A549 (cell line): ENCODE data around the gene GP1BA. TPM values are rescaled to one million over a fixed set of nuclear protein-coding genes. Genes with fewer than 3 reads are reported as not detected.

Experiments
- ATAC-seq, 2 experiments: fragments of 200-7000 bp in 1 of 2; fragments of >200 bp in 1 of 2; cut with Nextera tagmentation in 1 of 2; cut with Tn5 transposase in 1 of 2; 3 replicates each; pipeline versions ENCODE4 v1.8.0 to v1.9.1; 2018 to 2020; ENCODE audit warnings: mild to moderate bottlenecking in 1 of 2, moderate library complexity in 1 of 2
- CTCF ChIA-PET: fragments of 300-600 bp; sonication (Branson Sonifier 250); formaldehyde crosslinking; extraction: SDS; loops from one replicate; lab custom pipeline; 2021; ENCODE audit warnings: antibody characterized with exemption, inconsistent platforms; lab: Yijun Ruan, JAX
- POLR2A ChIA-PET: fragments of 350-600 bp; formaldehyde crosslinking; extraction: SDS; loops from one replicate; lab custom pipeline; 2021; ENCODE audit warnings: antibody characterized with exemption, inconsistent platforms; lab: Yijun Ruan, JAX
- DNase-seq, 2 experiments: peaks; one replicate each; pipeline versions ENCODE4 v3.0.0 to v3.0.0-alpha.2; 2011 to 2016; ENCODE audit warnings: low read depth in 1 of 2, low spot score in 1 of 2
- FAIRE-seq: peaks from 2 replicates; lab custom pipeline; 2011; peaks lifted over from hg19 to GRCh38; lab: Jason Lieb, UNC
- H3K27ac ChIP-seq, 2 experiments: fragments of >200 bp; sonication (Bioruptor Twin); formaldehyde crosslinking; 3 replicates each; pipeline ENCODE4 v1.5.1; 2016 to 2017
- H3K4me1 ChIP-seq: fragments of >200 bp; sonication (Bioruptor Twin); formaldehyde crosslinking; 3 replicates; pipeline ENCODE4 v1.6.1; 2016
- H3K4me2 ChIP-seq: fragments of >200 bp; sonication (Bioruptor Twin); formaldehyde crosslinking; 3 replicates; pipeline ENCODE4 v1.6.1; 2016
- H3K4me3 ChIP-seq: fragments of >200 bp; sonication (Bioruptor Twin); formaldehyde crosslinking; 3 replicates; pipeline ENCODE4 v1.5.1; 2016
- H3K9me3 ChIP-seq: fragments of >200 bp; sonication (Bioruptor Twin); formaldehyde crosslinking; 3 replicates; pipeline ENCODE4 v1.6.1; 2016
- ATOH8 ChIP-seq: fragments of 250-450 bp; sonication (Bioruptor Pico); IDR thresholded peaks from 2 replicates; pipeline ENCODE4 v1.5.0; 2020; ENCODE audit warnings: low read depth, mild to moderate bottlenecking, moderate library complexity
- BHLHE40 ChIP-seq: IDR thresholded peaks from 2 replicates; pipeline ENCODE4 v1.6.1; 2012; ENCODE audit warnings: low read depth, low read length, inconsistent platforms
- CBX8 ChIP-seq: fragments of 200-600 bp; sonication (generic); IDR thresholded peaks from 2 replicates; pipeline ENCODE4 v1.6.1; 2016
- CEBPB ChIP-seq, 2 experiments: fragments of >200 bp in 1 of 2; sonication (Bioruptor Twin) in 1 of 2; formaldehyde crosslinking in 1 of 2; IDR thresholded peaks; 2 replicates each; pipeline ENCODE4 v1.6.1; 2012 to 2016
- CHD2 ChIP-seq: fragments of 150-350 bp; IDR thresholded peaks from 2 replicates; pipeline ENCODE4 v1.6.1; 2014; ENCODE audit warnings: low read length; ENCODE audit not compliant: partially characterized antibody
- E2F6 ChIP-seq: IDR thresholded peaks from 2 replicates; pipeline ENCODE4 v1.6.1; 2012; ENCODE audit warnings: low read depth, borderline replicate concordance
- EHF ChIP-seq: fragments of 250-450 bp; sonication (Bioruptor Pico); IDR thresholded peaks from 2 replicates; pipeline ENCODE4 v1.5.0; 2020; ENCODE audit warnings: mild to moderate bottlenecking
- EHMT2 ChIP-seq: fragments of 200-600 bp; sonication (generic); IDR thresholded peaks from 2 replicates; pipeline ENCODE4 v1.6.1; 2016; ENCODE audit warnings: antibody characterized with exemption, low read depth, mild to moderate bottlenecking, moderate library complexity
- ESRRA ChIP-seq: fragments of 150-350 bp; IDR thresholded peaks from 2 replicates; pipeline ENCODE4 v1.6.1; 2014; ENCODE audit warnings: mild to moderate bottlenecking, low read length, borderline replicate concordance
- FOSB ChIP-seq: fragments of 250-450 bp; sonication (Bioruptor Pico); IDR thresholded peaks from 2 replicates; pipeline ENCODE4 v1.5.0; 2020; ENCODE audit warnings: mild to moderate bottlenecking, moderate library complexity
- FOXS1 ChIP-seq: fragments of 250-450 bp; sonication (Bioruptor Pico); IDR thresholded peaks from 2 replicates; pipeline ENCODE4 v1.5.0; 2020; ENCODE audit warnings: mild to moderate bottlenecking, moderate library complexity
- GATA3 ChIP-seq: IDR thresholded peaks from 2 replicates; pipeline ENCODE4 v1.6.1; 2012; ENCODE audit warnings: borderline replicate concordance
- HDAC2 ChIP-seq: fragments of 200-600 bp; sonication (generic); IDR thresholded peaks from 2 replicates; pipeline ENCODE4 v1.6.1; 2016
- HOXA7 ChIP-seq: fragments of 250-450 bp; sonication (Bioruptor Pico); IDR thresholded peaks from 2 replicates; pipeline ENCODE4 v1.5.0; 2020; ENCODE audit warnings: mild to moderate bottlenecking, moderate library complexity
- HOXB13 ChIP-seq: fragments of 250-450 bp; sonication (Bioruptor Pico); IDR thresholded peaks from 2 replicates; pipeline ENCODE4 v1.5.0; 2020; ENCODE audit warnings: low read depth, mild to moderate bottlenecking, moderate library complexity
- HOXB5 ChIP-seq: fragments of 250-450 bp; sonication (Bioruptor Pico); IDR thresholded peaks from 2 replicates; pipeline ENCODE4 v1.5.0; 2020; ENCODE audit warnings: mild to moderate bottlenecking, moderate library complexity
- MAZ ChIP-seq: fragments of 150-350 bp; IDR thresholded peaks from 2 replicates; pipeline ENCODE4 v1.6.1; 2014; ENCODE audit warnings: antibody characterized with exemption, low read depth, low read length, borderline replicate concordance
- MYC ChIP-seq: IDR thresholded peaks from 2 replicates; pipeline ENCODE4 v1.6.1; 2012; ENCODE audit warnings: mild to moderate bottlenecking, inconsistent platforms, low read length, improper control_type of control experiment, borderline replicate concordance
- PHF8 ChIP-seq: fragments of 200-600 bp; sonication (generic); IDR thresholded peaks from 2 replicates; pipeline ENCODE4 v1.6.1; 2016; ENCODE audit warnings: low read depth, mild to moderate bottlenecking, antibody characterized with exemption, moderate library complexity, borderline replicate concordance
- POLR2A ChIP-seq: IDR thresholded peaks from 2 replicates; pipeline ENCODE4 v1.6.1; 2012; ENCODE audit warnings: mild to moderate bottlenecking, low read length
- POLR2AphosphoS2 ChIP-seq: conservative IDR thresholded peaks from 2 replicates; pipeline ENCODE4 v1.6.1; 2012; ENCODE audit warnings: low read length, improper control_type of control experiment, inconsistent platforms
- RARB ChIP-seq: fragments of 250-450 bp; sonication (Bioruptor Pico); IDR thresholded peaks from 2 replicates; pipeline ENCODE4 v1.8.0; 2021; ENCODE audit warnings: mild to moderate bottlenecking, moderate library complexity
- RCOR1 ChIP-seq: fragments of 150-350 bp; IDR thresholded peaks from 2 replicates; pipeline ENCODE4 v1.6.1; 2014; ENCODE audit warnings: antibody characterized with exemption, low read length, low read depth
- RNF2 ChIP-seq: fragments of 200-600 bp; sonication (generic); IDR thresholded peaks from 2 replicates; pipeline ENCODE4 v1.6.1; 2016; ENCODE audit warnings: low read depth, mild to moderate bottlenecking, antibody characterized with exemption, moderate library complexity, borderline replicate concordance
- SREBF2 ChIP-seq: fragments of 450-650 bp; IDR thresholded peaks from 2 replicates; pipeline ENCODE4 v1.6.1; 2014; ENCODE audit warnings: mild to moderate bottlenecking, moderate library complexity
- TFCP2L1 ChIP-seq: fragments of 250-450 bp; sonication (Bioruptor Pico); IDR thresholded peaks from 2 replicates; pipeline ENCODE4 v1.5.0; 2021; ENCODE audit warnings: mild to moderate bottlenecking
- TP53 ChIP-seq: fragments of 250-450 bp; sonication (Bioruptor Pico); IDR thresholded peaks from 2 replicates; pipeline ENCODE4 v1.5.0; 2021; ENCODE audit warnings: mild to moderate bottlenecking, moderate library complexity
- USF2 ChIP-seq: fragments of 450-650 bp; IDR thresholded peaks from 2 replicates; pipeline ENCODE4 v1.6.1; 2014; ENCODE audit warnings: antibody characterized with exemption
- ZC3H11A ChIP-seq: fragments of 450-650 bp; IDR thresholded peaks from 2 replicates; pipeline ENCODE4 v1.6.1; 2014; ENCODE audit warnings: antibody characterized with exemption, mild to moderate bottlenecking
- ZFP36 ChIP-seq: fragments of 450-650 bp; IDR thresholded peaks from 2 replicates; pipeline ENCODE4 v1.6.1; 2014; ENCODE audit warnings: borderline replicate concordance; ENCODE audit not compliant: partially characterized antibody
- WGBS: methylation state at CpG from one replicate; pipeline ENCODE4 v1.1.6; 2017; ENCODE audit errors: missing lambda C conversion rate; 5-methylcytosine and 5-hydroxymethylcytosine counted together
- polyA plus RNA-seq, 4 experiments: library from polyadenylated mRNA; depleted of rRNA in 3 of 4; stranded (reverse); fragments of >200 nt; fragmentation: RNase III in 1 of 4; extraction: RNeasy Plus Mini Kit Qiagen cat#74134 plus additional on column Dnase treatment in 1 of 4; gene quantifications; 2 replicates in 3 of 4; 3 replicates in 1 of 4; pipeline ENCODE4 v1.2.3, GENCODE V29; 2011 to 2017
- TF ChIP-seq, protein P1 (sequence below): fragments of >200 bp; sonication (Bioruptor Twin); formaldehyde crosslinking; IDR thresholded peaks from 3 replicates; pipeline ENCODE4 v1.6.1; 2016
- TF ChIP-seq, protein P2 (sequence below): IDR thresholded peaks from 2 replicates; pipeline ENCODE4 v1.6.1; 2012
- TF ChIP-seq, protein P3 (sequence below): fragments of 150-350 bp; IDR thresholded peaks from 2 replicates; pipeline ENCODE4 v1.6.1; 2014; ENCODE audit warnings: low read depth, mild to moderate bottlenecking, low read length
- TF ChIP-seq, protein P4 (sequence below): fragments of >200 bp; sonication (Bioruptor Twin); formaldehyde crosslinking; IDR thresholded peaks from 3 replicates; pipeline ENCODE4 v1.5.1; 2016

GP1BA gene
- polyA plus RNA-seq, 2 of the 4 experiments (the other 2 are of a cell fraction): not detected

DNA sequence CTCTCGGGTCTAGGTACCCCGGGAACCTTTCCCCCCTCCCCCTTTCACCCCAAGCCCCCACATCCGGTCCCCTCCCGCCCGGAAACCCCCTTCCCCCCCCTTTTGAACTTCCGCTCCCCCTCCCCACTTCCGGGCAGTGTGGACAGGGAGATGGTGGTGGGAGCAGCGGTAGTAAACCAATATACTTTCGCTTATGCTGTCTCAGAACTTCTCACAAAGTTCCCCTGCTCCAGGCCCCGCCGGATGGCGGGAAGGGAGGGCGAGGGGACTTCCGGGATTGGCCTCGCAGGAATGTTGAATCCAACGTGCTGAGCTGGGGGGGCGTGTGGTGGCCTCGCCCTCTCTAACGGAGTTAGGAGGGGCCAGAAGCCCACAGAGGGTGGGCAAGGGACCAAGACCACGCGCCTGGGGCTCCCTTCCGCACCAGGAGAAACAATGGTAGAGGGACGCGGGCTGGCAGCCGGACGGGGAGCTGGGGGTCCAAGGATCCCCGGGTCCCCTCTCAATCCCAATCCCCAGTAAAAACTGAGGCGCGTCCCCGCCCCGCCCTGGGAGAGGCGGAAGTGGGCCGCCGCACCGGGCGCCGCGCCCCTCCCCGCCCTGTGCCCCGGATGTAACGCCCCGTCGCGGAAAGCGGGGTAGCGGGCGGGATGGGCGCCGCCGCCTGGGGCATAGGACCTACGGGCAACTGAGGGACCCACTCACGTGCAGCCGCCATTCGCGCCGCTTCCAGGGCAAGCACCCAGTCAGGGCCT, 15.5 kb downstream of the GP1BA start:
- Histone ChIP-seq H3K4me1 (peaks cover 57% of the 10 kb centered on the region), H3K27ac (peak overlapping the region; percentile 99), H3K4me3 (peak overlapping the region; percentile 98), H3K4me2 (peak overlapping the region; percentile 99), H3K9me3 (no peaks in the 10 kb centered on the region)
- DNase-seq: peak; percentile 64 to 76
- ChIA-PET POLR2A (interaction anchor here (0.9 to 5.3 kb wide), 5 partner anchors 8 to 158 kb away, joined by 3 to 68 read pairs (median 7); partner anchors contain the start of genes RNF167, SLC25A11 and SPAG7), CTCF (interaction anchor here (1.0 to 1.9 kb wide), 4 partner anchors 20 to 49 kb away, joined by 3 to 7 read pairs (median 4); partner anchors contain the start of genes CAMTA2, INCA1 and SPAG7)
- 1% methylated on average over 34 of the region's 56 CpGs for WGBS
- peak in 1 of 2 experiments; percentile 32; a peak in 3 of 6 replicates for ATAC-seq
- FAIRE-seq: no peak
- TF ChIP-seq MYC (no peak), ZFP36 (no peak), GATA3 (no peak; the same call in 1 of the 2 replicates), POLR2A (no peak), E2F6 (peak; percentile 92), TFCP2L1 (CRISPR knock-in tag) (peak; percentile 27), MAZ (peak; percentile 10; the same call in 1 of the 2 replicates), POLR2AphosphoS2 (0 out of 2 replicates have a peak, but pooled peaks have one; percentile 34), ATOH8 (0 out of 2 replicates have a peak, but pooled peaks have one; percentile 65), FOXS1 (CRISPR knock-in tag) (no peak), SREBF2 (no peak), BHLHE40 (no peak), ZC3H11A (no peak), CBX8 (no peak), RARB (CRISPR knock-in tag) (0 out of 2 replicates have a peak, but pooled peaks have one; percentile 13), EHMT2 (no peak), TP53 (CRISPR knock-in tag) (peak; percentile 88), CEBPB (IDR thresholded peaks at IDR 0.05) (no peak), CHD2 (no peak), PHF8 (no peak; the same call in 1 of the 2 replicates), HOXB13 (no peak), RCOR1 (no peak), HOXA7 (peak; percentile 81; the same call in 1 of the 2 replicates), ESRRA (no peak), HDAC2 (no peak), USF2 (no peak), RNF2 (no peak), EHF (CRISPR knock-in tag) (peak; percentile 76), HOXB5 (no peak; the same call in 1 of the 2 replicates), FOSB (CRISPR knock-in tag) (peak; percentile 77; the same call in 1 of the 2 replicates)
- TF ChIP-seq, protein P1, sequence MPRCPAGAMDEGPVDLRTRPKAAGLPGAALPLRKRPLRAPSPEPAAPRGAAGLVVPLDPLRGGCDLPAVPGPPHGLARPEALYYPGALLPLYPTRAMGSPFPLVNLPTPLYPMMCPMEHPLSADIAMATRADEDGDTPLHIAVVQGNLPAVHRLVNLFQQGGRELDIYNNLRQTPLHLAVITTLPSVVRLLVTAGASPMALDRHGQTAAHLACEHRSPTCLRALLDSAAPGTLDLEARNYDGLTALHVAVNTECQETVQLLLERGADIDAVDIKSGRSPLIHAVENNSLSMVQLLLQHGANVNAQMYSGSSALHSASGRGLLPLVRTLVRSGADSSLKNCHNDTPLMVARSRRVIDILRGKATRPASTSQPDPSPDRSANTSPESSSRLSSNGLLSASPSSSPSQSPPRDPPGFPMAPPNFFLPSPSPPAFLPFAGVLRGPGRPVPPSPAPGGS: peak; percentile 27; the same call in 1 of the 3 replicates
- TF ChIP-seq, protein P2, sequence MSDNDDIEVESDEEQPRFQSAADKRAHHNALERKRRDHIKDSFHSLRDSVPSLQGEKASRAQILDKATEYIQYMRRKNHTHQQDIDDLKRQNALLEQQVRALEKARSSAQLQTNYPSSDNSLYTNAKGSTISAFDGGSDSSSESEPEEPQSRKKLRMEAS: peak; percentile 94
- TF ChIP-seq, protein P3, sequence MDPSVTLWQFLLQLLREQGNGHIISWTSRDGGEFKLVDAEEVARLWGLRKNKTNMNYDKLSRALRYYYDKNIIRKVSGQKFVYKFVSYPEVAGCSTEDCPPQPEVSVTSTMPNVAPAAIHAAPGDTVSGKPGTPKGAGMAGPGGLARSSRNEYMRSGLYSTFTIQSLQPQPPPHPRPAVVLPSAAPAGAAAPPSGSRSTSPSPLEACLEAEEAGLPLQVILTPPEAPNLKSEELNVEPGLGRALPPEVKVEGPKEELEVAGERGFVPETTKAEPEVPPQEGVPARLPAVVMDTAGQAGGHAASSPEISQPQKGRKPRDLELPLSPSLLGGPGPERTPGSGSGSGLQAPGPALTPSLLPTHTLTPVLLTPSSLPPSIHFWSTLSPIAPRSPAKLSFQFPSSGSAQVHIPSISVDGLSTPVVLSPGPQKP: 0 out of 2 replicates have a peak, but pooled peaks have one; percentile 70
- TF ChIP-seq, protein P4, sequence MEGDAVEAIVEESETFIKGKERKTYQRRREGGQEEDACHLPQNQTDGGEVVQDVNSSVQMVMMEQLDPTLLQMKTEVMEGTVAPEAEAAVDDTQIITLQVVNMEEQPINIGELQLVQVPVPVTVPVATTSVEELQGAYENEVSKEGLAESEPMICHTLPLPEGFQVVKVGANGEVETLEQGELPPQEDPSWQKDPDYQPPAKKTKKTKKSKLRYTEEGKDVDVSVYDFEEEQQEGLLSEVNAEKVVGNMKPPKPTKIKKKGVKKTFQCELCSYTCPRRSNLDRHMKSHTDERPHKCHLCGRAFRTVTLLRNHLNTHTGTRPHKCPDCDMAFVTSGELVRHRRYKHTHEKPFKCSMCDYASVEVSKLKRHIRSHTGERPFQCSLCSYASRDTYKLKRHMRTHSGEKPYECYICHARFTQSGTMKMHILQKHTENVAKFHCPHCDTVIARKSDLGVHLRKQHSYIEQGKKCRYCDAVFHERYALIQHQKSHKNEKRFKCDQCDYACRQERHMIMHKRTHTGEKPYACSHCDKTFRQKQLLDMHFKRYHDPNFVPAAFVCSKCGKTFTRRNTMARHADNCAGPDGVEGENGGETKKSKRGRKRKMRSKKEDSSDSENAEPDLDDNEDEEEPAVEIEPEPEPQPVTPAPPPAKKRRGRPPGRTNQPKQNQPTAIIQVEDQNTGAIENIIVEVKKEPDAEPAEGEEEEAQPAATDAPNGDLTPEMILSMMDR: no peak
